Stimulated activated effector memory CD8-positive, alpha-beta T cell treated with anti-CD3 and anti-CD28 coated beads, Interleukin-12 subunit alpha, Interleukin-12 subunit beta, amount 100 ng/mL, for 72 hours (primary cell): Measurements from ENCODE around the gene FECH.

ENCODE experiments used
- ATAC-seq: fragments of 150-1000 bp; cut with Tn5 transposase; 2 replicates; pipeline ENCODE4 v1.10.0; 2021
- DNase-seq, 2 donors: peaks; one replicate each; pipeline ENCODE4 v3.0.0; 2021 to 2022; ENCODE audit warnings: low spot score in 2 of 2
- H3K27ac Mint-ChIP-seq: one replicate; pipeline ENCODE4 v1.8.0; 2022; ENCODE audit warnings: mild to moderate bottlenecking, mixed read lengths
- H3K36me3 Mint-ChIP-seq: one replicate; pipeline ENCODE4 v1.8.0; 2022; ENCODE audit warnings: mild to moderate bottlenecking, mixed read lengths
- H3K4me1 Mint-ChIP-seq: one replicate; pipeline ENCODE4 v1.8.0; 2022; ENCODE audit warnings: mixed read lengths
- H3K4me3 Mint-ChIP-seq: one replicate; pipeline ENCODE4 v1.8.0; 2022; ENCODE audit warnings: mild to moderate bottlenecking, mixed read lengths
- H3K9me3 Mint-ChIP-seq: one replicate; pipeline ENCODE4 v1.8.0; 2022; ENCODE audit warnings: mixed read lengths

The FECH gene

DNA sequence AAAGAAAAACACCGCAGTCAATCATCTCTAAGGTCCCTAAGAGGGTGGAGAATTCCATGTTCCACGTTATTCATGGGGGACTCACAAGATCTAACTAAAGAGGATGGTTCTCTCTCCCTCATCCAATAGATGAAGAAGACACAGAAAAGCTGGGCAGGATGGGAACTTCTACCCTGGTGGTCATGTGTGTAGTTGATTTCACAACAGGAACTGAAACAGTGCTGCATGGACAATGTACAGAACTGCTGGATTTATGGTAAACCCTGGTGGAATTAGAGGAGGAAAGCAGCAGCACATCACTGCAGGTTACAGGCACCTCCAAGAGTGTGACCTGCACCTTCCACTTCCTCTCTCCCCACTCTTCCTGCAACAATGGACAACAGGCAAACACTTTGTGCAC lies 31.4 kb downstream of the FECH start:
- Mint-ChIP-seq H3K27ac (no peak overlapping the region), H3K9me3 (no peaks in the 10 kb centered on the region), H3K4me3 (no peak overlapping the region), H3K36me3 (peaks cover 40% of the 10 kb centered on the region), H3K4me1 (no peaks in the 10 kb centered on the region)
- DNase-seq (no peak), ATAC-seq (no peak)

GRCh38 chr18:57550510-57550909 lies 36.0 kb downstream of the FECH start:
- H3K9me3 Mint-ChIP-seq: no peaks in the 10 kb centered on the region
- ATAC-seq: no peak
- H3K4me3 Mint-ChIP-seq: no peak overlapping the region
- peaks cover 23% of the 10 kb centered on the region for H3K36me3 Mint-ChIP-seq
- no peak for DNase-seq
- H3K27ac Mint-ChIP-seq: no peak overlapping the region
- H3K4me1 Mint-ChIP-seq: no peaks in the 10 kb centered on the region

DNA sequence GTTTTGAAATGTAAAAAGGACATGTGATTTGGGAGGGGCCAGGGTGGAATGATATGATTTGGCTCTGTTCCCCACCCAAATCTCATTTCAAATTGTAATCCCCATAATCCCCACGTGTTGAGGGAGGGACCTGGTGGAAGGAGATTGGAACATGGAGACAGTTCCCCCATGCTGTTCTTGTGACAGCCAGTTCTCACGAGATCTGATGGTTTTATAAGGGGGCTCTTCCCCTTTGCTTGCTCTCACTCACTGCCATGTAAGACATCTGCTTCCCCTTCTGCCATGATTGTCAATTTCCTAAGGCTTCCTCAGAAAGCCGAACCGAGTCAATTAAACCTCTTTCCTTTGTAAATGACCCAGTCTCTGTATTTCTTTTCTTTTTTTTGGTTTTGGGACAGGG lies 39.2 kb downstream of the FECH start:
- H3K36me3 Mint-ChIP-seq: peaks cover 15% of the 10 kb centered on the region
- DNase-seq (no peak), ATAC-seq (no peak)
- no peak overlapping the region for H3K27ac Mint-ChIP-seq
- H3K9me3 Mint-ChIP-seq: no peaks in the 10 kb centered on the region
- H3K4me1 Mint-ChIP-seq: no peaks in the 10 kb centered on the region
- no peak overlapping the region for H3K4me3 Mint-ChIP-seq

GRCh38 chr18:57544936-57545660 lies 41.4 kb downstream of the FECH start:
- Mint-ChIP-seq H3K9me3 (no peaks in the 10 kb centered on the region), H3K36me3 (peaks cover 15% of the 10 kb centered on the region), H3K4me1 (no peaks in the 10 kb centered on the region), H3K4me3 (no peak overlapping the region), H3K27ac (no peak overlapping the region)
- ATAC-seq (no peak), DNase-seq (no peak)

GRCh38 chr18:57543560-57543959 lies 42.9 kb downstream of the FECH start:
- Mint-ChIP-seq H3K4me3 (no peak overlapping the region), H3K36me3 (peaks cover 5% of the 10 kb centered on the region), H3K9me3 (no peaks in the 10 kb centered on the region), H3K27ac (no peak overlapping the region), H3K4me1 (no peaks in the 10 kb centered on the region)
- DNase-seq (no peak), ATAC-seq (no peak)

DNA sequence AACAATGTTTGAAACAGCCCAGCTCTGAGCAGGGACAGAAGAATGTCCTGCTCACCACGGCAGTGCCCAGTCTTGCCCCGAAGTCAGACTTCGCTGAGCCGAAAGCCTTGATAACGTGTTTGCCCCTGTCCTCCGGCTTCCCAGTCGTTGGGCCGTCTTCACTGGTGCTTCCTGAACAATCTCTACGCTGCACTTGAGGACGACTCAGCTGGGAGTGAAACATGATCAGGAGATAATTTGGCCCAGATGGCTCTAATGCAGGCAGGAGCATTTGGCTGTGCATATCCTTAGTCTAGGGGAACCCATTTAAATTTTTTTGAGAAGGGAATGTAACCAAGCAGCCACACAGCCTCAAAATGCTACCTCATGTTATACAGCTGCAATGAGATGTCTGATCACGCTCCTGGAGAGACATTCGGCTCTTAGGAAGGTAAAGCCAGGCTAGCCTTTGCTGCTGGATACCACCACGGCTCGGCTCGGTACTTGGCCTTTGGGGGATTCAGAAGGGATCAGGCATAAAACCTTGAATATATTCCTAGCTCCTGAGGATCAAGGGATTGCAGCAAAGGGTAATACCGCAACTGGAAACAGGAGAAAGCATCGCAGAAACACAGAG lies 43.6 kb downstream of the FECH start:
- peaks cover 5% of the 10 kb centered on the region for H3K36me3 Mint-ChIP-seq
- H3K4me3 Mint-ChIP-seq: no peak overlapping the region
- H3K4me1 Mint-ChIP-seq: no peaks in the 10 kb centered on the region
- H3K9me3 Mint-ChIP-seq: no peaks in the 10 kb centered on the region
- no peak for DNase-seq
- H3K27ac Mint-ChIP-seq: no peak overlapping the region
- ATAC-seq: no peak

- Mint-ChIP-seq H3K27ac (no peak overlapping the region), H3K4me1 (no peaks in the 10 kb centered on the region), H3K4me3 (no peak overlapping the region), H3K36me3 (no peaks in the 10 kb centered on the region), H3K9me3 (no peaks in the 10 kb centered on the region)
- ATAC-seq: no peak
- DNase-seq: no peak
These were observed 44.4 kb downstream of the FECH start for GRCh38 chr18:57542126-57542525.

DNA sequence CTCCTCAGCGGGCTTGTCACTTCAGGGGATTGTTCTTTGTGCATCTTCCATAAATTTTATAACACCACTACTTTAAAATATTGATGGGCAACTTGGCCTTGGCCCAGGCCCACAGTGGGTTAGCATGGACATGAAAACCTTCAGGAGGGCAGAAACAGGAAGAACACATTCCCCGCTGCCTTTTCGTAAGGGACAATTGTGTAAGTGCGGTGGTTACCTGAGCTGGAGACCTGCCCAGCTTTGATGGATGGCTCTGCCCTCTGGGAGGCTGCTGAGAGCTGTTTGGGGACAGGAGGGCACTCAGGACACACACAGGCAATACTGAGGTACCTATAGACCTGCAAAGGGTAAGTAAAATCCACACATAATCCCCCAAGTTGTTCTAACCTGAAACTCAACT lies 46.8 kb downstream of the FECH start:
- ATAC-seq: no peak
- no peaks in the 10 kb centered on the region for H3K9me3 Mint-ChIP-seq

DNA sequence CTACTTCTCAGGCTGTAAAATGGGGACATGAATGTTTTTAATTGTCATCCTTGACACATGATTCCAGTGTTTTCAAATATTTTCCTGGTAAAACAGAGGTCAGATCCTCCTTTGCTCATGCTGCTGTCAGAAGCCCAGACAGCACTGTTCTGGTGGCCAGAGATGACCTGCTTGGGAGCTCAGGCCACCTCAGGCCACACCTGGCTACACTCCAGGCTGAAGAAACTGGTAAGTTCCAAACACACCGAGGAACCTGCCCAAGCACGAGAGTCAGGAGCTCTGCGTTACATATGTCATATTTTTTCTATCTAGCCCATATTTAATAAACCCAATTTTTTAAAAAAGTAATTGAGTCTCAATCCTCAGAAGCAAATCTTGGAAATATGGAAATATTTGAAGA lies 47.9 kb downstream of the FECH start:
- DNase-seq: no peak
- Mint-ChIP-seq H3K4me1 (no peaks in the 10 kb centered on the region), H3K36me3 (no peaks in the 10 kb centered on the region), H3K4me3 (no peak overlapping the region), H3K9me3 (no peaks in the 10 kb centered on the region), H3K27ac (no peak overlapping the region)
- no peak for ATAC-seq

More for the DNA sequence above, 46.8 kb downstream of the FECH start:
- Mint-ChIP-seq H3K27ac (no peak overlapping the region), H3K4me3 (no peak overlapping the region), H3K4me1 (no peaks in the 10 kb centered on the region), H3K36me3 (no peaks in the 10 kb centered on the region)
- DNase-seq: no peak

DNA sequence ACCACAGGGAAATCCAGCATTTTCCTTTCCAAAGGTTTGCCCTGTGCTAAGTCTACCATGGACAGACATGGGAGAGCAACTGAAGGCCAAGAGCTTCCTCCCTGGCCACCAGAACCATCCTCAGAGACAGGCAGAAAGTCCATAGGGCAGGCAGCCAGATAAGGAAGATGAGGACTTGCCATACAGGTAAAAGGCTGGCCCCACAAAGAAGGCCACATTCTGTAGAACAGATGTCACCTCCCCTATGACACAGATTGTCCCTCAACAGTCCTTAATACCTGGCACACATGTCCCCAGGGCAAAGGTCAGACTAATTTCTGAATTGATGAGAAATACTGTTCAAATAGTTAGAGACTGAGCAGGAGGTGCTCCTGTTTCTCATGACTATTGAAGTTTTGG lies 52.0 kb downstream of the FECH start:
- H3K27ac Mint-ChIP-seq: no peak overlapping the region
- ATAC-seq (no peak), DNase-seq (no peak)
- no peak overlapping the region for H3K4me3 Mint-ChIP-seq
- no peaks in the 10 kb centered on the region for H3K9me3 Mint-ChIP-seq
- no peaks in the 10 kb centered on the region for H3K4me1 Mint-ChIP-seq
- H3K36me3 Mint-ChIP-seq: no peaks in the 10 kb centered on the region

DNA sequence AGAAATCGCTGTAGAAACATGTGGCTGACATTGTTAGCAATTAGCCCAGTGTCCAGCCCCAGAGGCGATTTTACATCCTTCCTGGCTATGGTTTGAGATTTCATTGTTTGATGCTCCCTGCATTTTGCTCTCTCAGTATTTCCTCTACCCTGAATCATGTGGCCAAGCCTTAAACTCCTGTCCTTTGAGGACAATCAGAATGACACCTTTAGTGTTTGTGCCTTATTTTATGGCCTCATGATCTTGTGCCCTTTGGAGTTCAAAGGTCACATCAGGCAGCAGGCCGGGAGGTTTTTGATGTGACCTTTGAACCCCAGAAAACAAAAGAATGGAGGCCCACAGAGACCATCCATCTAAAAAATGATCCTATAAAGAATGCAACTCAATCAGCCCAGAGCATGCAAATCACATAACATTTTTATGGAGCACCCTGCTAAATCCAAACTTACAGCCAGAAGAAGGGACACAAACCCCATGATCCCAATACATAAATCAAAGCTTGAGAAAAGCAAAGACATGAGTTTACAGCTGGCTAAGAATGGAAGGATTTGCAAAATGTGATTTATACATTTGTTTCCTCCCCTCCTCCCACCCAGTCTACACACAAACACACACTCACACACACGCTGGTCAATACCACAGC lies 52.5 kb downstream of the FECH start:
- DNase-seq (no peak), ATAC-seq (no peak)
- Mint-ChIP-seq H3K4me3 (no peak overlapping the region), H3K4me1 (no peaks in the 10 kb centered on the region), H3K27ac (no peak overlapping the region), H3K36me3 (no peaks in the 10 kb centered on the region), H3K9me3 (no peaks in the 10 kb centered on the region)

DNA sequence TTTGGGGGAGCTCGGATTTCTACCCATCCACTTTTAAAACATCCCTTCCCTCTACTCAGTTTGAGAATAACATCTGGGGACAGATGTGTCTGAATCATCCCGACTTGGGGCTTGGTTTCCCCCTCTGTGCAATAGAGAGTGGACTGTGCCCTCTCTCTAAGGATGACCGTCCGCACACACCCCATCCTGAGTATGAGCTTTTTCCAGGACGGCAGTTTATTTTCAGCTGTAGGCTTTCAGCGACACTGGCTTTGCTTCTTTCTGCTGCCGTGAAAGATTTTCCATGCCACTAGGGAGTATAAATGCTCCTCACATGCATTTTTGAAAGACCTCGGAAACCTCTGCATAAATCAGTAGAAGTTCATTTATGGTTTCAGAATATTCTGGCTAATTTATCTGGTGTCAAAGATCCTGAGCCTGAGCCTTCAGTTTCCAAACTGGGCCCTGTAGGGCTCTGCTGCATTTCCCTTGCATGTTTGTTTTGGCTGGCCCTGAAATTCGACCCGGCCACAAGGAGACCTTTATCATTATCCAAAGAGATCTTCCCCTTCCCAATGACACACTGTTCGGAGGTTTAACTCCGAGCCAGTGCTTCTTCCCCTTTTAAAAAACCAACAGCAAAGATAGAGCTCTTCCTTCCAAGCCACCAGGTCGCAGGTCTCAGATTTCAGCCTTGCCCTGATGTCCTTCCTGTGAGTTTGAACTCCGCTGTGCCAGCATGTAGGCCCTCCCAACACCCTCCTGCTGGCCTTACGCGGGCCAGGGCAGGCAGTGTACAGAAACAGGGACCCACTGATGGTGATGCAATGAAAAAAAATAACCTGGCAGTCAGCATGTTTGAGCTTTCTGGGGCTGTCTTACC lies 53.3 kb downstream of the FECH start:
- H3K27ac Mint-ChIP-seq: no peak overlapping the region

DNA sequence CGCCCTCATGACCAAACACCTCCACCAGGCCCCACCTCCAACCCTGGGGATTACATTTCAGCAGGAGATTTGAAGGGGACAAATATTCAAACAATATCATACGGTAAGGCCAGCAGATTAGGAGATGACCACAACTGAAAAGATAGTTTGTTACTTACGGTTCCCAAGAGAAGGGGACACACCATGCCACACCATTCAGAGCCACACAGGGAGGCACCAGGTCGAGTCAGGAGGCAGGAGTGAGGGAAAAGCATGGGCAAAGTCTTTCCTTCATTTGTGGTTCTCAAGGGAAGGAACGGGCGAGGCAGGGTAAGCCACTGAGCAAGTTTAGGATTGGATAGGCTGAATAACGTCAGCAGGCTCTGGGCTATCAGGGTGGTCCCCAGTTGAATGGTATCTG lies 57.4 kb downstream of the FECH start:
- ATAC-seq: no peak
- Mint-ChIP-seq H3K27ac (no peak overlapping the region), H3K36me3 (no peaks in the 10 kb centered on the region), H3K4me3 (no peak overlapping the region), H3K4me1 (no peaks in the 10 kb centered on the region), H3K9me3 (no peaks in the 10 kb centered on the region)
- no peak for DNase-seq

More for the DNA sequence above, 53.3 kb downstream of the FECH start:
- DNase-seq: no peak
- Mint-ChIP-seq H3K36me3 (no peaks in the 10 kb centered on the region), H3K4me1 (no peaks in the 10 kb centered on the region), H3K4me3 (no peak overlapping the region), H3K9me3 (no peaks in the 10 kb centered on the region)
- ATAC-seq: no peak

GRCh38 chr18:57527556-57528229 lies 58.8 kb downstream of the FECH start:
- Mint-ChIP-seq H3K36me3 (no peaks in the 10 kb centered on the region), H3K4me3 (no peak overlapping the region), H3K9me3 (no peaks in the 10 kb centered on the region), H3K4me1 (no peaks in the 10 kb centered on the region), H3K27ac (no peak overlapping the region)
- no peak for ATAC-seq
- no peak for DNase-seq
